Neural cell (in vitro differentiated cells): ENCODE results near the gene LENG9. TPM values are rescaled to one million over a fixed set of nuclear protein-coding genes. Genes with fewer than 3 reads are reported as not detected.
"Not testable (repeated sequence)": the region's sequence is repeated elsewhere in the genome, so short reads cannot be mapped to it uniquely, and the experiment has no call there.

Experiments
- H2AFZ ChIP-seq: fragments of 200-600, 300-800 bp; sonication (generic), shearing (Covaris generic); 2 replicates; pipeline ENCODE4 v1.6.0; 2014; ENCODE audit warnings: low read depth, mild to moderate bottlenecking, antibody characterized with exemption, low read length, moderate library complexity
- H3F3A ChIP-seq: fragments of 200-600 bp; shearing (Covaris generic); 2 replicates; pipeline ENCODE4 v1.6.1; 2016; ENCODE audit warnings: mild to moderate bottlenecking, moderate library complexity, mixed read lengths, antibody characterized with exemption, low read length; ENCODE audit not compliant: insufficient read depth, poor library complexity, severe bottlenecking
- H3K27ac ChIP-seq: fragments of 200-600, 300-800 bp; sonication (generic), shearing (Covaris generic); 2 replicates; pipeline ENCODE4 v1.5.1; 2014; ENCODE audit warnings: mild to moderate bottlenecking, low read length, moderate library complexity
- H3K27me3 ChIP-seq: fragments of 300-800, 200-600 bp; sonication (generic), shearing (Covaris generic); 2 replicates; pipeline ENCODE4 v1.6.0; 2014; ENCODE audit warnings: mild to moderate bottlenecking, low read depth, low read length, moderate library complexity; ENCODE audit not compliant: insufficient read depth
- H3K36me3 ChIP-seq: fragments of 300-800, 200-600 bp; sonication (generic), shearing (Covaris generic); 2 replicates; pipeline ENCODE4 v1.5.1; 2014; ENCODE audit warnings: mild to moderate bottlenecking, antibody characterized with exemption, low read length, moderate library complexity; ENCODE audit not compliant: insufficient read depth
- H3K4me2 ChIP-seq: fragments of 300-800, 200-600 bp; sonication (generic), shearing (Covaris generic); 2 replicates; pipeline ENCODE4 v1.6.0; 2014; ENCODE audit warnings: mild to moderate bottlenecking, low read length
- H3K4me3 ChIP-seq: fragments of 300-800, 200-600 bp; sonication (generic), shearing (Covaris generic); 2 replicates; pipeline ENCODE4 v1.5.1; 2014; ENCODE audit warnings: mild to moderate bottlenecking, low read length, moderate library complexity
- H3K79me2 ChIP-seq: fragments of 200-600 bp; shearing (Covaris generic); replicated peaks from 2 replicates; pipeline ENCODE4 v1.6.0; 2014; ENCODE audit warnings: mild to moderate bottlenecking, low read length, moderate library complexity; ENCODE audit not compliant: insufficient read depth
- H3K9ac ChIP-seq: fragments of 300-800, 200-600 bp; sonication (generic), shearing (Covaris generic); 2 replicates; pipeline ENCODE4 v1.6.1; 2016; ENCODE audit warnings: mild to moderate bottlenecking, low read length, mixed read lengths
- H3K9me2 ChIP-seq: fragments of 200-600 bp; shearing (Covaris generic); 2 replicates; pipeline ENCODE4 v1.6.1; 2016; ENCODE audit warnings: mild to moderate bottlenecking, low read length, mixed read lengths; ENCODE audit not compliant: insufficient read depth
- H3K9me3 ChIP-seq: fragments of 200-600, 300-800 bp; sonication (generic), shearing (Covaris generic); 2 replicates; pipeline ENCODE4 v1.6.1; 2016; ENCODE audit warnings: mild to moderate bottlenecking, mixed run types, low read length, moderate library complexity, mixed read lengths
- H4K20me1 ChIP-seq: fragments of 200-600 bp; shearing (Covaris generic); 2 replicates; pipeline ENCODE4 v1.6.1; 2016; ENCODE audit warnings: mild to moderate bottlenecking, mixed run types; ENCODE audit not compliant: insufficient read depth
- CTCF ChIP-seq: fragments of 450-650 bp; IDR thresholded peaks from 2 replicates; pipeline ENCODE4 v1.5.1; 2014; ENCODE audit warnings: antibody characterized with exemption, mild to moderate bottlenecking, moderate library complexity; ENCODE audit not compliant: poor library complexity, severe bottlenecking
- EP300 ChIP-seq: fragments of 450-650 bp; conservative IDR thresholded peaks from 2 replicates; pipeline ENCODE4 v1.6.1; 2014; ENCODE audit warnings: antibody characterized with exemption, mild to moderate bottlenecking, moderate library complexity; ENCODE audit not compliant: poor library complexity, severe bottlenecking
- EZH2 ChIP-seq: fragments of 200-600, 300-800 bp; shearing (Covaris generic), sonication (generic); IDR thresholded peaks from 2 replicates; pipeline ENCODE4 v1.6.1; 2014; ENCODE audit warnings: antibody characterized with exemption, low read length, borderline replicate concordance, mild to moderate bottlenecking; ENCODE audit not compliant: insufficient read depth, poor library complexity, severe bottlenecking
- MXI1 ChIP-seq: fragments of 450-650 bp; conservative IDR thresholded peaks from 2 replicates; pipeline ENCODE4 v1.6.1; 2014; ENCODE audit warnings: antibody characterized with exemption, mild to moderate bottlenecking; ENCODE audit not compliant: poor library complexity, severe bottlenecking
- POLR2AphosphoS5 ChIP-seq: IDR thresholded peaks from 2 replicates; pipeline ENCODE4 v1.6.1; 2012
- RAD21 ChIP-seq: fragments of 450-650 bp; conservative IDR thresholded peaks from 2 replicates; pipeline ENCODE4 v1.6.1; 2014; ENCODE audit warnings: antibody characterized with exemption, mild to moderate bottlenecking, moderate library complexity
- SMC3 ChIP-seq: fragments of 450-650 bp; conservative IDR thresholded peaks from 2 replicates; pipeline ENCODE4 v1.6.1; 2014; ENCODE audit warnings: antibody characterized with exemption, mild to moderate bottlenecking, moderate library complexity; ENCODE audit not compliant: poor library complexity
- TAF1 ChIP-seq: IDR thresholded peaks from 2 replicates; pipeline ENCODE4 v1.6.1; 2012; ENCODE audit warnings: low read depth
- polyA plus RNA-seq: library from polyadenylated mRNA; depleted of rRNA; stranded (reverse); fragments of >200 nt; gene quantifications from 2 replicates; pipeline ENCODE4 v1.2.3, GENCODE V29; 2014
- TF ChIP-seq, protein P1 (sequence below): IDR thresholded peaks from 2 replicates; pipeline ENCODE4 v1.6.1; 2012; ENCODE audit warnings: borderline replicate concordance

The LENG9 gene
- polyA plus RNA-seq, 1 donor from 2014 or later = 0.58 TPM

DNA sequence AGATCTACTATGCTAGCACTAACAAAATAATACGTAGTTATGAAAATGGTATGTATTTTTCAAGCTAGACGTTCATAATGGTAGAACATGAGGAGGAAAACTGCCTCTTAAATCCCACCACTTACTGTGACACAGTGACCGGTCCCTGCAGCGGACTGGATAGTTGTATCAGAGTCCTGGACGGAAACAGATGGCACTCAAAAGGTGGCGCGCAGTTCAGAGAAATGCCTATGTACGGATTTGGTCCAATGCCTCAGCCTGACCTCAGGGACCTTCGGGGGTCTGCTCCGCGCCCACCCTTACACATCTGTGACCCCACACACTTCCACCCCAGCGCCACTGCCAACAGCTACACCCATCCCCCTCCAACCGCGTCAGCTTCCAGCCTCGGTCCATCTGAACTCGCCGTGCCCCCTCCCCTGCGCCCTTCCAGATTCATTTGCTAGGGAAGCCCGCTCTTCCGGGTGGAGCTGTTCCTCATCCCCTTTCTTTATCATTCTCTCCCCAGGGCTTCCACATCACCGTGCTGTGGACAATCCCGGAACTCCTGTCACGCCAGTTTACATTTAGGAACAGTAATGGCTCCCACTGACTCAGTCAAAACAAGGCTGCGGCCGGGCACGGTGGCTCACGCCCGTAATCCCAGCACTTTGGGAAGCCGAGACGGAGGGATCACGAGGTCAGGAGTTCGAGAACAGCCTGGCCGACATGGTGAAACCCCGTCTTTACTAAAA lies 15.4 kb downstream of the LENG9 start:
- Histone ChIP-seq H2AFZ (peak overlapping the region; percentile 42), H3K9ac (peak overlapping the region; percentile 91), H3F3A (no peaks in the 10 kb centered on the region), H3K4me3 (peak overlapping the region; percentile 81), H3K27ac (peak overlapping the region; percentile 95), H3K79me2 (peaks cover 47% of the 10 kb centered on the region), H3K4me2 (peak overlapping the region; percentile 88), H3K9me3 (no peaks in the 10 kb centered on the region), H4K20me1 (peaks cover 12% of the 10 kb centered on the region), H3K9me2 (no peaks in the 10 kb centered on the region), H3K27me3 (no peaks in the 10 kb centered on the region), H3K36me3 (peaks cover 2% of the 10 kb centered on the region)
- TF ChIP-seq EZH2 (no peak), RAD21 (no peak)
- TF ChIP-seq, protein P1, sequence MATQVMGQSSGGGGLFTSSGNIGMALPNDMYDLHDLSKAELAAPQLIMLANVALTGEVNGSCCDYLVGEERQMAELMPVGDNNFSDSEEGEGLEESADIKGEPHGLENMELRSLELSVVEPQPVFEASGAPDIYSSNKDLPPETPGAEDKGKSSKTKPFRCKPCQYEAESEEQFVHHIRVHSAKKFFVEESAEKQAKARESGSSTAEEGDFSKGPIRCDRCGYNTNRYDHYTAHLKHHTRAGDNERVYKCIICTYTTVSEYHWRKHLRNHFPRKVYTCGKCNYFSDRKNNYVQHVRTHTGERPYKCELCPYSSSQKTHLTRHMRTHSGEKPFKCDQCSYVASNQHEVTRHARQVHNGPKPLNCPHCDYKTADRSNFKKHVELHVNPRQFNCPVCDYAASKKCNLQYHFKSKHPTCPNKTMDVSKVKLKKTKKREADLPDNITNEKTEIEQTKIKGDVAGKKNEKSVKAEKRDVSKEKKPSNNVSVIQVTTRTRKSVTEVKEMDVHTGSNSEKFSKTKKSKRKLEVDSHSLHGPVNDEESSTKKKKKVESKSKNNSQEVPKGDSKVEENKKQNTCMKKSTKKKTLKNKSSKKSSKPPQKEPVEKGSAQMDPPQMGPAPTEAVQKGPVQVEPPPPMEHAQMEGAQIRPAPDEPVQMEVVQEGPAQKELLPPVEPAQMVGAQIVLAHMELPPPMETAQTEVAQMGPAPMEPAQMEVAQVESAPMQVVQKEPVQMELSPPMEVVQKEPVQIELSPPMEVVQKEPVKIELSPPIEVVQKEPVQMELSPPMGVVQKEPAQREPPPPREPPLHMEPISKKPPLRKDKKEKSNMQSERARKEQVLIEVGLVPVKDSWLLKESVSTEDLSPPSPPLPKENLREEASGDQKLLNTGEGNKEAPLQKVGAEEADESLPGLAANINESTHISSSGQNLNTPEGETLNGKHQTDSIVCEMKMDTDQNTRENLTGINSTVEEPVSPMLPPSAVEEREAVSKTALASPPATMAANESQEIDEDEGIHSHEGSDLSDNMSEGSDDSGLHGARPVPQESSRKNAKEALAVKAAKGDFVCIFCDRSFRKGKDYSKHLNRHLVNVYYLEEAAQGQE = peak; percentile 61

DNA sequence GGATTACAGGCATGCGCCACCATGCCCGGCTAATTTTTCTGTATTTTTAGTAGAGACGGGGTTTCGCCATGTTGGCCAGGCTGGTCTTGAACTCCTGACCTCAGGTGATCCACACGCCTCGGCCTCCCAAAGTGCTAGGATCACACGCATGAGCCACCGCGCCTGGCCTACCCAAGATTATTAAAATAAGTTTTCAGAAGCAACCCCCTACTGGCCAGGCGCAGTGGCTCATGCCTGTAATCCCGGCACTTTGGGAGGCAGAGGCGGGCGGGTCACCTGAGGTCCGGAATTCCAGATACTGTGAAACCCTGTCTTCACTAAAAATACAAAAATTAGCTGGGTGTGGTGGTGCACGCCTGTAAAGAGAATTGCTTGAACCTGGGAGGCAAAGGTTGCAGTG lies 17.2 kb downstream of the LENG9 start:
- H3K9ac ChIP-seq, H3K4me3 ChIP-seq, H2AFZ ChIP-seq, H3K4me2 ChIP-seq, H4K20me1 ChIP-seq, H3K27me3 ChIP-seq, H3K36me3 ChIP-seq, H3K9me2 ChIP-seq, H3K9me3 ChIP-seq, H3K27ac ChIP-seq, H3F3A ChIP-seq: not testable (repeated sequence)
- H3K79me2 ChIP-seq = peaks cover 39% of the 10 kb centered on the region

DNA sequence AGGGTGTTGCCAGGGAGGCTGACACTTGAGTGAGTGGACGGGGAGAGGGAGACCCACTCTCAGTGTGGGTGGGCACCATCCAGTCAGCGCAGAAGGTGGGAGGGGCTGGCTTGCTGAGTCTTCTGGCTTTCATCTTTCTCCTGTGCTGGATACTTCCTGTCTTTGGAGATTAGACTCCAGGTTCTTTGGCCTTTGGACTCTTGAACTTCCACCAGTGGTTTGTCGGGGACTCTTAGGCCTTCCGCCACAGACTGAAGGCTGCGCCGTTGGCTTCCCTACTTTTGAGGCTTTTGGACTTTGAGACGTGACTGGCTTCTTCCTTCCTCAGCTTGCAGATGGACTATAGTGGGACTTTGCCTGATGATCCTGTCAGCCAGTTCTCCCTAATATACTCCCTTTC lies 18.8 kb downstream of the LENG9 start:
- H3K27ac ChIP-seq = no peak overlapping the region
- no peaks in the 10 kb centered on the region for H4K20me1 ChIP-seq
- H3K4me3 ChIP-seq = no peak overlapping the region
- no peaks in the 10 kb centered on the region for H3K9me2 ChIP-seq
- H3K9me3 ChIP-seq = no peaks in the 10 kb centered on the region
- H3K79me2 ChIP-seq = peaks cover 22% of the 10 kb centered on the region
- no peak overlapping the region for H3K4me2 ChIP-seq
- no peak overlapping the region for H3K9ac ChIP-seq
- H3K36me3 ChIP-seq = no peaks in the 10 kb centered on the region
- H3K27me3 ChIP-seq = no peaks in the 10 kb centered on the region
- H2AFZ ChIP-seq = no peak overlapping the region
- no peaks in the 10 kb centered on the region for H3F3A ChIP-seq
- TF ChIP-seq RAD21 (no peak), EZH2 (no peak), MXI1 (no peak), EP300 (no peak), SMC3 (no peak), TAF1 (no peak), CTCF (no peak), POLR2AphosphoS5 (no peak)
- TF ChIP-seq, protein P1 = no peak
